ENCODE data around the gene APMAP.

Gene APMAP

GRCh38 chr20:24966317-24967012 lies 26.1 kb downstream of the APMAP start:
- no peak for DNase-seq (ENCODE audit: low read depth, low spot score)

- no peak for DNase-seq (ENCODE audit: low read depth, low spot score)
These were observed 27.3 kb downstream of the APMAP start for GRCh38 chr20:24965065-24965919.

GRCh38 chr20:24964506-24964840 lies 28.1 kb downstream of the APMAP start:
- no peak for DNase-seq (ENCODE audit: low read depth, low spot score)

- no peak for DNase-seq (ENCODE audit: low read depth, low spot score)
These were observed 28.7 kb downstream of the APMAP start for GRCh38 chr20:24963672-24964505.

- no peak for DNase-seq (ENCODE audit: low read depth, low spot score)
These were observed 30.0 kb downstream of the APMAP start for GRCh38 chr20:24962510-24962909.

GRCh38 chr20:24962182-24962492 lies 30.4 kb downstream of the APMAP start:
- no peak for DNase-seq (ENCODE audit: low read depth, low spot score)

GRCh38 chr20:24961384-24962181 lies 31.0 kb downstream of the APMAP start:
- no peak for DNase-seq (ENCODE audit: low read depth, low spot score)

GRCh38 chr20:24960861-24961260 lies 31.7 kb downstream of the APMAP start:
- no peak for DNase-seq (ENCODE audit: low read depth, low spot score)

GRCh38 chr20:24960302-24960801 lies 32.2 kb downstream of the APMAP start:
- DNase-seq (ENCODE audit: low read depth, low spot score), result no peak

GRCh38 chr20:24959591-24960301 lies 32.8 kb downstream of the APMAP start:
- no peak for DNase-seq (ENCODE audit: low read depth, low spot score)

GRCh38 chr20:24958506-24959385 lies 33.8 kb downstream of the APMAP start:
- DNase-seq (ENCODE audit: low read depth, low spot score), result no peak

- no peak for DNase-seq (ENCODE audit: low read depth, low spot score)
These were observed 35.1 kb downstream of the APMAP start for GRCh38 chr20:24957326-24958016.

- no peak for DNase-seq (ENCODE audit: low read depth, low spot score)
These were observed 36.3 kb downstream of the APMAP start for GRCh38 chr20:24956001-24956841.

GRCh38 chr20:24955045-24955444 lies 37.5 kb downstream of the APMAP start:
- DNase-seq (ENCODE audit: low read depth, low spot score), result no peak

- no peak for DNase-seq (ENCODE audit: low read depth, low spot score)
These were observed 38.0 kb downstream of the APMAP start for GRCh38 chr20:24954566-24954965.

- no peak for DNase-seq (ENCODE audit: low read depth, low spot score)
These were observed 38.4 kb downstream of the APMAP start for GRCh38 chr20:24954151-24954550.

GRCh38 chr20:24953621-24954133 lies 38.9 kb downstream of the APMAP start:
- DNase-seq (ENCODE audit: low read depth, low spot score), result no peak

- DNase-seq (ENCODE audit: low read depth, low spot score), result no peak
These were observed 39.4 kb downstream of the APMAP start for GRCh38 chr20:24953209-24953575.

Data from astrocyte of the hippocampus (primary cell).